ENCODE data around the gene PNLIPRP2.

DNA sequence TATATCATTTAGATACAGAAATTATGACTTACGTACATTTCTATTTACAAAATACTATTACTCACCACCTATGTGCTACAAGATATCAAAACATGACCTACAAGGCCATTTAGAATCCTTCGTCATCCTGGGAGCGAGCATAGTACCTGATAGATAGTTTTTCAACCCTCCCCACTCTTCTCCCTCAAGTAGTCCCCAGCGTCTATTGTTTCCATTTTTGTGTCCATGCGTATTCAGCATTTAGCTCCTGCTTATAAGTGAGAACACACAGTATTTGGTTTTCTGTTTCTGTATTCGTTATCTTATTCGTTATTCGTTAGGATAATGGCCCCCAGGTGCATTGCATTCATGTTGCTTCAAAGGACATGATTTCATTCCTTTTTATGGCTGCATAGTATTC, 28.1 kb downstream of the PNLIPRP2 start:
- TF ChIP-seq BHLHE40 (IDR thresholded peaks at IDR 0.05; ENCODE audit: borderline replicate concordance) = no peak
- TF ChIP-seq SP1 (IDR thresholded peaks at IDR 0.05) = no peak
- TF ChIP-seq PKNOX1 (IDR thresholded peaks at IDR 0.05) = no peak
- no peak for TF ChIP-seq HDGF (IDR thresholded peaks at IDR 0.05; ENCODE audit: borderline replicate concordance)
- TF ChIP-seq FOXM1 (IDR thresholded peaks at IDR 0.05; ENCODE audit: borderline replicate concordance) = no peak
- no peak for TF ChIP-seq SUZ12 (IDR thresholded peaks at IDR 0.05)
- TF ChIP-seq FOXA1 (IDR thresholded peaks at IDR 0.05) = no peak
- no peak for TF ChIP-seq NFRKB (IDR thresholded peaks at IDR 0.05)
- TF ChIP-seq TARDBP (IDR thresholded peaks at IDR 0.05) = no peak
- TF ChIP-seq ELF4 (IDR thresholded peaks at IDR 0.05) = no peak
- no peak for TF ChIP-seq ZNF384 (IDR thresholded peaks at IDR 0.05)
- no peak for TF ChIP-seq ARNT (IDR thresholded peaks at IDR 0.05)
- TF ChIP-seq CTBP1 (IDR thresholded peaks at IDR 0.05; ENCODE audit: borderline replicate concordance) = no peak
- no peak for TF ChIP-seq L3MBTL2 (conservative IDR thresholded peaks at IDR 0.05)
